ENCODE measurements around the gene LIMS1. TPM values are rescaled to one million over a fixed set of nuclear protein-coding genes. Genes with fewer than 3 reads are reported as not detected.

Gene LIMS1
- total and polyA plus RNA-seq, 2 experiments from 2014 or later, result 82.0 to 122 TPM

- no peaks in the 10 kb centered on the region for H3K9me2 ChIP-seq (ENCODE audit: insufficient read depth)
- H3K9ac ChIP-seq, result no peak overlapping the region
- H3K4me1 ChIP-seq (ENCODE audit: insufficient read depth), result peaks cover 13% of the 10 kb centered on the region
- no peak overlapping the region for H2AFZ ChIP-seq
- H3K79me2 ChIP-seq (ENCODE audit: insufficient read depth), result peaks cover 98% of the 10 kb centered on the region
- WGBS, 2 experiments (ENCODE audit: low coverage in 1 of 2, low lambda C conversion rate in 2 of 2, missing lambda C conversion rate in 2 of 2), result 94 to 97% methylated on average over 8 of the region's 8 CpGs
- in situ Hi-C loops (cut with MboI), result no loop called here
- H4K20me1 ChIP-seq (ENCODE audit: insufficient read depth), result no peaks in the 10 kb centered on the region
- H3K4me3 ChIP-seq, result no peak overlapping the region
- no peaks in the 10 kb centered on the region for H3K9me3 ChIP-seq (ENCODE audit: low read depth)
- H3F3A ChIP-seq (ENCODE audit: insufficient read depth), result no peaks in the 10 kb centered on the region
- DNase-seq, result no peak
- no peaks in the 10 kb centered on the region for H3K36me3 ChIP-seq (ENCODE audit: low read depth)
- TF ChIP-seq EZH2 (IDR thresholded peaks at IDR 0.05; ENCODE audit: insufficient read depth, poor library complexity, severe bottlenecking) (no peak), EZH2phosphoT487 (IDR thresholded peaks at IDR 0.05; ENCODE audit: insufficient read depth, low read depth) (no peak)
- no peak overlapping the region for H3K4me2 ChIP-seq (ENCODE audit: unreplicated experiment)
- H3K27ac ChIP-seq, result no peak overlapping the region
- no peaks in the 10 kb centered on the region for H3K27me3 ChIP-seq (replicated peaks; ENCODE audit: insufficient read depth)
Observed at GRCh38 chr2:108614043-108614545, 79.8 kb downstream of the LIMS1 start.

- Histone ChIP-seq H2AFZ (no peak overlapping the region), H3K4me1 (ENCODE audit: insufficient read depth) (peaks cover 14% of the 10 kb centered on the region)
- TF ChIP-seq EZH2 (IDR thresholded peaks at IDR 0.05; ENCODE audit: insufficient read depth, poor library complexity, severe bottlenecking), result no peak
Observed at GRCh38 chr2:108614659-108615058, 80.4 kb downstream of the LIMS1 start.

GRCh38 chr2:108615480-108616090 is 81.3 kb downstream of the LIMS1 start:
- no peaks in the 10 kb centered on the region for H3K9me3 ChIP-seq (ENCODE audit: low read depth)
- no peak overlapping the region for H3K9ac ChIP-seq
- WGBS, 2 experiments (ENCODE audit: low coverage in 1 of 2, low lambda C conversion rate in 2 of 2, missing lambda C conversion rate in 2 of 2), result 72 to 88% methylated on average over 2 of the region's 2 CpGs
- H3K36me3 ChIP-seq (ENCODE audit: low read depth), result no peaks in the 10 kb centered on the region
- no peak overlapping the region for H3K27ac ChIP-seq
- no peaks in the 10 kb centered on the region for H3F3A ChIP-seq (ENCODE audit: insufficient read depth)
- peaks cover 14% of the 10 kb centered on the region for H3K4me1 ChIP-seq (ENCODE audit: insufficient read depth)
- no peak for DNase-seq
- no peak overlapping the region for H2AFZ ChIP-seq
- no peak for TF ChIP-seq EZH2 (IDR thresholded peaks at IDR 0.05; ENCODE audit: insufficient read depth, poor library complexity, severe bottlenecking)
- TF ChIP-seq EZH2phosphoT487 (IDR thresholded peaks at IDR 0.05; ENCODE audit: insufficient read depth, low read depth), result no peak
- in situ Hi-C loops (cut with MboI), result no loop called here
- no peaks in the 10 kb centered on the region for H3K9me2 ChIP-seq (ENCODE audit: insufficient read depth)
- H3K27me3 ChIP-seq (replicated peaks; ENCODE audit: insufficient read depth), result no peaks in the 10 kb centered on the region
- H3K79me2 ChIP-seq (ENCODE audit: insufficient read depth), result peaks cover 98% of the 10 kb centered on the region
- no peak overlapping the region for H3K4me2 ChIP-seq (ENCODE audit: unreplicated experiment)
- H3K4me3 ChIP-seq, result no peak overlapping the region
- no peaks in the 10 kb centered on the region for H4K20me1 ChIP-seq (ENCODE audit: insufficient read depth)

More at GRCh38 chr2:108614659-108615058, 80.4 kb downstream of the LIMS1 start:
- no peak overlapping the region for H3K27ac ChIP-seq
- no peaks in the 10 kb centered on the region for H3K9me3 ChIP-seq (ENCODE audit: low read depth)
- no peaks in the 10 kb centered on the region for H4K20me1 ChIP-seq (ENCODE audit: insufficient read depth)
- peaks cover 98% of the 10 kb centered on the region for H3K79me2 ChIP-seq (ENCODE audit: insufficient read depth)
- no peak for DNase-seq
- in situ Hi-C loops (cut with MboI), result no loop called here
- H3K4me2 ChIP-seq (ENCODE audit: unreplicated experiment), result no peak overlapping the region
- no peak overlapping the region for H3K4me3 ChIP-seq
- WGBS, 2 experiments (ENCODE audit: low coverage in 1 of 2, low lambda C conversion rate in 2 of 2, missing lambda C conversion rate in 2 of 2), result 80 to 82% methylated on average over 4 of the region's 4 CpGs
- no peaks in the 10 kb centered on the region for H3F3A ChIP-seq (ENCODE audit: insufficient read depth)
- no peaks in the 10 kb centered on the region for H3K36me3 ChIP-seq (ENCODE audit: low read depth)
- H3K27me3 ChIP-seq (replicated peaks; ENCODE audit: insufficient read depth), result no peaks in the 10 kb centered on the region
- no peaks in the 10 kb centered on the region for H3K9me2 ChIP-seq (ENCODE audit: insufficient read depth)
- H3K9ac ChIP-seq, result no peak overlapping the region

- H2AFZ ChIP-seq, result no peak overlapping the region
- in situ Hi-C loops (cut with MboI), result no loop called here
- H3K36me3 ChIP-seq (ENCODE audit: low read depth), result no peaks in the 10 kb centered on the region
- peaks cover 98% of the 10 kb centered on the region for H3K79me2 ChIP-seq (ENCODE audit: insufficient read depth)
- no peaks in the 10 kb centered on the region for H4K20me1 ChIP-seq (ENCODE audit: insufficient read depth)
- no peaks in the 10 kb centered on the region for H3F3A ChIP-seq (ENCODE audit: insufficient read depth)
- no peak overlapping the region for H3K27ac ChIP-seq
- H3K27me3 ChIP-seq (replicated peaks; ENCODE audit: insufficient read depth), result no peaks in the 10 kb centered on the region
- H3K9me2 ChIP-seq (ENCODE audit: insufficient read depth), result no peaks in the 10 kb centered on the region
- DNase-seq, result no peak
- H3K4me1 ChIP-seq (ENCODE audit: insufficient read depth), result peaks cover 14% of the 10 kb centered on the region
- H3K9ac ChIP-seq, result no peak overlapping the region
- H3K4me2 ChIP-seq (ENCODE audit: unreplicated experiment), result no peak overlapping the region
- no peak overlapping the region for H3K4me3 ChIP-seq
- no peak for TF ChIP-seq EZH2 (IDR thresholded peaks at IDR 0.05; ENCODE audit: insufficient read depth, poor library complexity, severe bottlenecking)
- no peak for TF ChIP-seq EZH2phosphoT487 (IDR thresholded peaks at IDR 0.05; ENCODE audit: insufficient read depth, low read depth)
- 97 to 98% methylated on average over 5 of the region's 5 CpGs for WGBS, 2 experiments (ENCODE audit: low coverage in 1 of 2, low lambda C conversion rate in 2 of 2, missing lambda C conversion rate in 2 of 2)
- no peaks in the 10 kb centered on the region for H3K9me3 ChIP-seq (ENCODE audit: low read depth)
Observed at GRCh38 chr2:108616318-108616717, 82.0 kb downstream of the LIMS1 start.

Measured in GM23248 (cell line).